Muscle of leg (tissue), 11 donors: ENCODE measurements around the gene DMC1. TPM values are rescaled to one million over a fixed set of nuclear protein-coding genes. Genes with fewer than 3 reads are reported as not detected.
"Not testable (repeated sequence)": the region's sequence is repeated elsewhere in the genome, so short reads cannot be mapped to it uniquely, and the experiment has no call there.

ENCODE experiments used
- DNase-seq: peaks from one replicate; pipeline ENCODE4 v3.0.0; 2013
- H3K27ac ChIP-seq: one replicate; pipeline ENCODE4 v1.5.1; 2013; ENCODE audit warnings: mild to moderate bottlenecking, low read length, control low read depth
- H3K27me3 ChIP-seq: one replicate; pipeline ENCODE4 v1.6.1; 2013; ENCODE audit warnings: low read length; ENCODE audit not compliant: control insufficient read depth, insufficient read depth
- H3K36me3 ChIP-seq: one replicate; pipeline ENCODE4 v1.6.1; 2013; ENCODE audit warnings: low read length; ENCODE audit not compliant: control insufficient read depth, insufficient read depth
- H3K4me1 ChIP-seq: one replicate; pipeline ENCODE4 v1.6.1; 2013; ENCODE audit warnings: low read length; ENCODE audit not compliant: control insufficient read depth, insufficient read depth
- H3K4me3 ChIP-seq: one replicate; pipeline ENCODE4 v1.5.1; 2013; ENCODE audit warnings: low read length, control low read depth
- H3K9me3 ChIP-seq: replicated peaks from 2 replicates; pipeline ENCODE4 v1.6.1; 2013; ENCODE audit warnings: low read depth, low read length; ENCODE audit not compliant: control insufficient read depth
- WGBS: methylation state at CpG from one replicate; pipeline ENCODE4 v1.1.5; 2013; ENCODE audit warnings: missing lambda C conversion rate; ENCODE audit not compliant: insufficient coverage; 5-methylcytosine and 5-hydroxymethylcytosine counted together
- polyA plus RNA-seq, 8 donors: library from polyadenylated mRNA; unstranded; fragments of 120-200 nt; gene quantifications; one replicate each; pipeline versions ENCODE4 v1.2.1 to v1.2.3, GENCODE V29; 2013; ENCODE audit warnings: inconsistent platforms in 1 of 8, low replicate concordance in 1 of 8; ENCODE audit not compliant: insufficient read length in 8 of 8, insufficient read depth in 1 of 8
- total RNA-seq: library from RNA; stranded (reverse); fragments of 120-200 nt; gene quantifications from one replicate; pipeline ENCODE4 v1.2.4, GENCODE V29; 2013

Gene DMC1
- total and polyA plus RNA-seq, 9 donors, result 4.2 to 10.7 (median 6.6) TPM

DNA sequence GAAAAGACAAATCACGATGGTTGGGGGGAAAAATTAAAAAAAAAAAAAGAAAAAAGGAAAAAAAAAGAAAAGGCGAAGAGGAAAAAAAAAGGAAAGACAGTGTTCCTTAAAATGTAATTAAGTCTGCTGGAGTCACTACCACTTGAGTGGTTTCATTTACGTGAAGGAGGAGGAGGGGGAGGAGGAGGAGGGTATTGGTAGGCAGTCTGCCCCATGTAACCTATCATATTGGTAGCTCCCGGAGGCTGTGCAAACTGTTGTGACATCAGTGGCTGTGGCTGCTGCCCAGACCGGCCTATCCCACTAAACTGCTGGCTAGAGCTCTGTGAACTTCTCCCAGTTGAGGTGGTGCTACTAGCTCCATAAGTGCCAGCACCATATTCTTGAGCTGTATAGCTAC lies 84.2 kb downstream of the DMC1 start:
- WGBS, result 69% methylated on average over 5 of the region's 5 CpGs
- H3K4me1 ChIP-seq, result peaks cover 3% of the 10 kb centered on the region
- no peaks in the 10 kb centered on the region for H3K9me3 ChIP-seq
- no peak overlapping the region for H3K27ac ChIP-seq
- H3K36me3 ChIP-seq, result peaks cover 83% of the 10 kb centered on the region
- no peak overlapping the region for H3K4me3 ChIP-seq
- H3K27me3 ChIP-seq, result no peaks in the 10 kb centered on the region
- DNase-seq, result no peak

- DNase-seq, result no peak
- H3K36me3 ChIP-seq, result peaks cover 79% of the 10 kb centered on the region
- H3K27me3 ChIP-seq, result no peaks in the 10 kb centered on the region
- peaks cover 3% of the 10 kb centered on the region for H3K4me1 ChIP-seq
- H3K4me3 ChIP-seq, result no peak overlapping the region
- no CpG with 5 or more reads among the region's 1 CpG for WGBS
- H3K27ac ChIP-seq, result no peak overlapping the region
- H3K9me3 ChIP-seq, result no peaks in the 10 kb centered on the region
Observed at GRCh38 chr22:38484244-38484643, 85.7 kb downstream of the DMC1 start.

DNA sequence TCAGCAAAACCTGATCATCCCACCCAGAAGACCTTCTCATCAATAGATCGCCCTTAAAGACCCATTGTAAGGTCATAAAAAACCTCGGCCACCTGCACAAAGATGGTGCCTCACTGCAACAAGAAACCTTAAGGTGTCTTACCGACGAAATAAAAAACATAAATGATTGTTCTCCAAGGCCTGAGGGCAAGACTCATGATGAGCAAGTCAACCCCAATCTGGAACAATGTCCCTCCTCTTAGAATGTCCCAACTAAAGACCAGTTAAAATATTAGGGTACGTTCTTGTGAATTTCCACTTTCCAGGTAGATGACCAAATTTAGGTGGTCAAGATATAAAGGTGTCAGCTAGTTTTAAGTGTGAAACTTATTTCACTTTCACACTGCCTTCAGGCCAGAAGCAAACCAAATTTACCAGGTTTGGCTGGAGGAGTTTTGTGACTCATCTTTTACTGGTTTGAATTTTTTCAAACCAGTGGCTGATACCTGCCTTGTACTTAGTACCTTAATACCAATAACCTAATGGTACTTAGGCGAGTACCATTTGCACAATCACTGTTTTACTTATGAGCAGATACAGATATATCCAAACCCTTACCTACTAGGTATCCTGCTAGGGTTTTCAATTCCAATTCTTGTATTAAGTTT lies 87.2 kb downstream of the DMC1 start:
- no peak overlapping the region for H3K27ac ChIP-seq
- WGBS, result 100% methylated on average over 2 of the region's 6 CpGs
- DNase-seq, result no peak
- peaks cover 76% of the 10 kb centered on the region for H3K36me3 ChIP-seq
- H3K4me1 ChIP-seq, result peaks cover 3% of the 10 kb centered on the region
- no peak overlapping the region for H3K4me3 ChIP-seq
- no peaks in the 10 kb centered on the region for H3K9me3 ChIP-seq
- H3K27me3 ChIP-seq, result no peaks in the 10 kb centered on the region

GRCh38 chr22:38481871-38482332 lies 88.1 kb downstream of the DMC1 start:
- H3K27me3 ChIP-seq, result no peaks in the 10 kb centered on the region
- no peak overlapping the region for H3K27ac ChIP-seq
- no peak for DNase-seq
- H3K4me3 ChIP-seq, result no peak overlapping the region
- WGBS, result 83% methylated on average over 3 of the region's 8 CpGs
- H3K36me3 ChIP-seq, result peaks cover 72% of the 10 kb centered on the region
- peaks cover 3% of the 10 kb centered on the region for H3K4me1 ChIP-seq
- H3K9me3 ChIP-seq, result no peaks in the 10 kb centered on the region

DNA sequence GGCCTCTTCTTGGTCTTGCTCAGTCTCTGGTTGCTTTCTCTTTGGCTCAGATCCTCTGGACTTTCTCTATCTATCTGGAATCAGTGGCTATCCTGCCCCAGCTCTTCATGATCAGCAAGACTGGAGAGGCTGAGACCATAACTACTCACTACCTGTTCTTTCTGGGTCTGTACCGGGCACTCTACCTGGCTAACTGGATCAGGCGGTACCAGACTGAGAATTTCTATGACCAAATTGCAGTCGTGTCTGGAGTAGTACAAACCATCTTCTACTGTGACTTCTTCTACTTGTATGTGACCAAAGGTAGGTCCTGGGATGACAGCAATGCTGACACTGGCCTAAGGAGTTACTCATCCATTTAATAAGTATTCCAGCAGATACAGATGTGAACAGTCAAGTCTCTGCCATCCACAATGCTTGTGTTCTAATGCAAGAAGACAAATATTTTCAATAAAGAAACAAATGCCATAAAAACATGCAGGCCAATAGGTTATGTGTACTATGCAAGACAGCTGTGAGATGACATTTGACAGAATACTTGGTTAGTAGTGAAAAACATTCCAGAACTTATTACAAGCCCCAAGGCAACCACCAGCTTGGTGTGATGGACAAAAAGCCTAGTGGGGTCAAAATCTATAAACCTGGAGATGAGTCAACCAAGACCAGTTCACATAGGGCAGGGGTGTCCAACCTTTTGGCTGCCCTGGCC lies 88.7 kb downstream of the DMC1 start:
- 83% methylated on average over 1 of the region's 3 CpGs for WGBS
- Histone ChIP-seq H3K27me3 (no peaks in the 10 kb centered on the region), H3K27ac (no peak overlapping the region), H3K4me1 (peaks cover 3% of the 10 kb centered on the region), H3K36me3 (peaks cover 67% of the 10 kb centered on the region), H3K9me3 (no peaks in the 10 kb centered on the region), H3K4me3 (no peak overlapping the region)
- DNase-seq, result no peak

DNA sequence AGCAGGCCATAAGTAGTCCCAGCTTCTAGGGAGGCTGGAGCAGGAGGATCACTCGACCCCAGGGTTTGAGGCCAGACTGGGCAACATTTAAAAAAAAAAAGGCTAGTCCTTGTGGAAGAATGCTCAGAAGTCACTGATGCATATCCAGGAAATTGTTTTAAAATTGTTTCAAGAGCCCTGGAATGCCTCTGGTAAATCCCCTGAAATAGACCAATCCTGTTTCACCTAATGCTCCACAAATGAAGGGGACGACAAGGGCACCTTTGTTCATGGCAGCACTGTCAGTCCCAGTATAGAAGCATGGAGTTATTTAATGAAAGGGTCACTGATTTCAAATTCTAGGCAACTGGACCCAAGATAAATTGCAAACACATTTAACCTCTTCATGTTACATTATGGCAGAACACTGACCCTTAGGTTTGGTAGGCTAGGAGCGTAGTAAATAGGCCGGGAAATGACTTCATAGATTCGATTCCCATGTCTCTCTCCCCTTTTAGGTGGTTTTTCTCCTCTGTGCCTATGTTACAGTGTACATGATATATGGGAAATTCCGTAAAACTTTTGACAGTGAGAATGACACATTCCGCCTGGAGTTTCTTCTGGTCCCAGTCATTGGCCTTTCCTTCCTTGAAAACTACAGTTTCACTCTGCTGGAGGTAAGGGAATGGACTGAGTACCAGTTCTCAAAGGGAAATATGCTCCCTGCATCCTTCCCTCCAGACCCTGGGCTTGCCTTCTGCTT lies 90.7 kb downstream of the DMC1 start:
- no peaks in the 10 kb centered on the region for H3K4me1 ChIP-seq
- H3K36me3 ChIP-seq, result peaks cover 50% of the 10 kb centered on the region
- no peaks in the 10 kb centered on the region for H3K27me3 ChIP-seq
- WGBS, result 78% methylated on average over 1 of the region's 7 CpGs
- no peak overlapping the region for H3K4me3 ChIP-seq
- no peak overlapping the region for H3K27ac ChIP-seq
- no peak for DNase-seq
- no peaks in the 10 kb centered on the region for H3K9me3 ChIP-seq

DNA sequence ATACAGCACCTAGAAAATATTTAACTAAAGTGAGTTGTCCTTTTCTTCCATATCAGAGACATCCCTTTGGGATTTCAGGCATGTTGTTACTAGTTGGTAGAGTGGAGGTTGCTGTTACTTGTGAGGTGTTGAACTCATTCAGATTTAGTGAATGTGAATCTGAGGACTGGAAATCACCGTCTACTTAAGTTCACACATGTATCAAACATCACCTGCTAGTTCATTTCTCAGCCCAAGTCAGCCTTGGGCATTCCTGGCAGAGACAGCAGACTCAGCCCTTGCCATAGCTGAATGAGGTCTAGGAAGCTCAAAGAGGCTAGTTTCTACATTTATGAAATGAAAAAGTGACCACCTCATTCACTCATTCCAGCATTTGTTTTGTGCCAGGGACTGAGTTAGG lies 92.4 kb downstream of the DMC1 start:
- WGBS, result no CpG with 5 or more reads among the region's 1 CpG
- DNase-seq, result no peak
- peaks cover 37% of the 10 kb centered on the region for H3K36me3 ChIP-seq

DNA sequence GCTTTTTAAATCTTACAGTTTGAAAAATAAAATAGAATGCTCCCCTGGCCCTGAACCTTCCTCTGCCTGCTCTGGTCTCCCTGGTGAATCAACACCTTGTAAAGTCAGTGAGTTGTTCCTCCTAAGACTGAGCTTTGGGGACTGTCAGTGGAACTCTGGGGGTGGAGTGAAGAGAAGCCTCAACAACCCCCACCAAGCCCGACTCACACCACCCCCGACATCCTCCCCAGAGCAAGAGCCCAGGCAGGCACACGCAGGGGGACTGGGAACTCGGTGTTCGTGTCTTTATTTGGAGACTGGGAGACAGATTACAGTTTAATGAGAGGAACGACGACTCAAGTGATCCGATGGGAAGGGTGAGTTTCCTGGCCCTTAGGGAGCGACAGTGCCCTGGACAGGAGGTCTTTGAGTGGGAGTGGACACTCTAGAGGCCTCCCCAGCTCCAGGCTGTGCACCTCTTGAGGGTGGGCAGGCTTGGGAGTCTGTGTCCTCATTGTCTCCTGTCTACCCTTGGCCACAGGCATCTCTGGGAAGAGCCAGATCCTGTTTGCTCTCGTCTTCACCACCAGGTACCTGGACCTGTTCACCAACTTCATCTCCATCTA lies 95.9 kb downstream of the DMC1 start:
- 51% methylated on average over 7 of the region's 10 CpGs for WGBS
- Histone ChIP-seq H3K27ac (no peak overlapping the region), H3K9me3 (no peaks in the 10 kb centered on the region), H3K36me3 (peaks cover 8% of the 10 kb centered on the region), H3K27me3 (no peaks in the 10 kb centered on the region), H3K4me1 (no peaks in the 10 kb centered on the region), H3K4me3 (no peak overlapping the region)
- peak; percentile 1 for DNase-seq

More for the DNA sequence above, 92.4 kb downstream of the DMC1 start:
- no peaks in the 10 kb centered on the region for H3K4me1 ChIP-seq
- no peaks in the 10 kb centered on the region for H3K9me3 ChIP-seq
- no peak overlapping the region for H3K4me3 ChIP-seq
- no peaks in the 10 kb centered on the region for H3K27me3 ChIP-seq
- H3K27ac ChIP-seq, result no peak overlapping the region

GRCh38 chr22:38471237-38471636 lies 98.7 kb downstream of the DMC1 start:
- Histone ChIP-seq H3K9me3 (no peaks in the 10 kb centered on the region), H3K27me3 (peaks cover 18% of the 10 kb centered on the region), H3K4me1 (peaks cover 11% of the 10 kb centered on the region), H3K36me3 (no peaks in the 10 kb centered on the region), H3K27ac (no peak overlapping the region), H3K4me3 (no peak overlapping the region)
- 82% methylated on average over 5 of the region's 11 CpGs for WGBS
- no peak for DNase-seq

GRCh38 chr22:38470179-38470578 lies 99.8 kb downstream of the DMC1 start:
- 91% methylated on average over 5 of the region's 10 CpGs for WGBS
- H3K4me1 ChIP-seq, result peaks cover 11% of the 10 kb centered on the region
- not testable (repeated sequence) for H3K9me3 ChIP-seq, H3K27ac ChIP-seq, DNase-seq, H3K36me3 ChIP-seq, H3K4me3 ChIP-seq
- peaks cover 29% of the 10 kb centered on the region for H3K27me3 ChIP-seq
